Gastrocnemius medialis (tissue), 4 donors: ENCODE measurements around the gene GPER1. TPM values are rescaled to one million over a fixed set of nuclear protein-coding genes. Genes with fewer than 3 reads are reported as not detected.

ENCODE experiments used
- ATAC-seq, 2 donors: fragments of 150-250 bp; one replicate each; pipeline ENCODE4 v1.9.1; 2016
- DNase-seq, 2 donors: peaks; one replicate each; pipeline ENCODE4 v3.0.0-alpha.2; 2019
- H3K27ac ChIP-seq, 4 donors: fragments of 200-600 bp; sonication (generic); 1 replicate in 1 of 4; 2 replicates in 3 of 4; pipeline ENCODE4 v1.5.1; 2016 to 2018; ENCODE audit warnings: mild to moderate bottlenecking in 2 of 4, moderate library complexity in 1 of 4
- H3K27me3 ChIP-seq, 3 donors: fragments of 200-600 bp; sonication (generic) in 2 of 3; 1 replicate in 1 of 3; 2 replicates in 2 of 3; pipeline versions ENCODE4 v1.5.1 to v1.6.0; 2016 to 2019; ENCODE audit warnings: mild to moderate bottlenecking in 1 of 3, moderate library complexity in 1 of 3
- H3K36me3 ChIP-seq, 2 donors: fragments of 200-600 bp; sonication (generic) in 1 of 2; one replicate each; pipeline ENCODE4 v1.5.1; 2017 to 2018
- H3K4me1 ChIP-seq, 2 donors: fragments of 200-600 bp; sonication (generic) in 1 of 2; one replicate each; pipeline ENCODE4 v1.5.1; 2016 to 2017; ENCODE audit warnings: mild to moderate bottlenecking in 2 of 2
- H3K4me3 ChIP-seq, 4 donors: fragments of 200-600 bp; sonication (generic) in 3 of 4; 1 replicate in 1 of 4; 2 replicates in 3 of 4; pipeline ENCODE4 v1.5.1; 2016 to 2019; ENCODE audit warnings: mild to moderate bottlenecking in 2 of 4
- H3K9me3 ChIP-seq, 3 donors: fragments of 200-600 bp; sonication (generic) in 2 of 3; 1 replicate in 1 of 3; 2 replicates in 2 of 3; pipeline ENCODE4 v1.5.1; 2016 to 2019
- CTCF ChIP-seq, 5 experiments: fragments of 450-650 bp in 3 of 5; fragments of 200-600 bp in 2 of 5; sonication (generic) in 2 of 5; IDR thresholded peaks in 4 of 5; conservative IDR thresholded peaks in 1 of 5; 1 replicate in 4 of 5; 2 replicates in 1 of 5; pipeline ENCODE4 v1.5.1; 2016 to 2019; ENCODE audit warnings: antibody characterized with exemption in 5 of 5, mild to moderate bottlenecking in 3 of 5, moderate library complexity in 3 of 5
- POLR2A ChIP-seq, 2 donors: fragments of 450-650 bp; IDR thresholded peaks; one replicate each; pipeline ENCODE4 v1.6.1; 2017; ENCODE audit warnings: antibody characterized with exemption in 2 of 2, mild to moderate bottlenecking in 2 of 2, moderate library complexity in 2 of 2
- in situ Hi-C, 4 donors: fragments of 200-750 bp; cut with MboI; loops; one replicate each; pipeline versions ENCODE4 v1.15.0 to v1.8.0; 2017; ENCODE audit warnings: low sequenced_read_pairs in 4 of 4
- intact Hi-C: fragments of 100-400 bp; cut with DNase I; formaldehyde crosslinking; loops from one replicate; pipeline ENCODE4 v1.15.1; 2023; ENCODE audit warnings: low total_unique reads
- total RNA-seq, 4 donors: library from RNA; depleted of rRNA; stranded (reverse); fragments of >200 nt; gene quantifications; one replicate each; pipeline versions ENCODE4 v1.1.0 to v1.2.3, GENCODE V29; 2016

GPER1 gene
- total RNA-seq, 4 donors from 2014 or later, result 0.92 to 3.2 (median 2.1) TPM

- DNase-seq (no peak), ATAC-seq (no peak)
- intact Hi-C loops (no loop called here), in situ Hi-C loops (no loop called here)
- peaks cover 2% of the 10 kb centered on the region in 2 donors for H3K4me1 ChIP-seq
- no peaks in the 10 kb centered on the region for H3K36me3 ChIP-seq
- TF ChIP-seq POLR2A (IDR thresholded peaks at IDR 0.05) (no peak), CTCF (IDR thresholded peaks at IDR 0.05 in 4 of 5, conservative IDR thresholded peaks at IDR 0.05 in 1 of 5) (no peak)
- no peak overlapping the region for H3K4me3 ChIP-seq
- no peaks in the 10 kb centered on the region for H3K27me3 ChIP-seq
- H3K27ac ChIP-seq, result no peak overlapping the region
- no peaks in the 10 kb centered on the region for H3K9me3 ChIP-seq
These were observed 43.8 kb downstream of the GPER1 start for GRCh38 chr7:1131471-1132265.

- Histone ChIP-seq H3K4me3 (no peak overlapping the region), H3K27ac (no peak overlapping the region), H3K9me3 (no peaks in the 10 kb centered on the region), H3K36me3 (no peaks in the 10 kb centered on the region), H3K27me3 (no peaks in the 10 kb centered on the region), H3K4me1 (peaks cover 11 to 17% of the 10 kb centered on the region in 2 donors)
- in situ Hi-C loops (no loop called here), intact Hi-C loops (no loop called here)
- ATAC-seq, result no peak
- no peak for TF ChIP-seq CTCF (IDR thresholded peaks at IDR 0.05 in 4 of 5, conservative IDR thresholded peaks at IDR 0.05 in 1 of 5)
- TF ChIP-seq POLR2A (IDR thresholded peaks at IDR 0.05), result no peak
- DNase-seq, result no peak
These were observed 47.0 kb downstream of the GPER1 start for GRCh38 chr7:1134951-1135350.

- Histone ChIP-seq H3K27ac (peak overlapping the region in 1 of 4 donors; percentile 87), H3K27me3 (no peaks in the 10 kb centered on the region), H3K9me3 (no peaks in the 10 kb centered on the region), H3K4me3 (peak overlapping the region; percentile 68 to 100 (median 90)), H3K36me3 (no peaks in the 10 kb centered on the region), H3K4me1 (peaks cover 11 to 17% of the 10 kb centered on the region in 2 donors)
- ATAC-seq (no peak), DNase-seq (no peak)
- intact Hi-C loops (no loop called here), in situ Hi-C loops (no loop called here)
- TF ChIP-seq CTCF (IDR thresholded peaks at IDR 0.05 in 4 of 5, conservative IDR thresholded peaks at IDR 0.05 in 1 of 5), result no peak
- no peak for TF ChIP-seq POLR2A (IDR thresholded peaks at IDR 0.05)
These were observed 49.1 kb downstream of the GPER1 start for GRCh38 chr7:1136841-1137516.

- no peak for DNase-seq
- peak overlapping the region; percentile 75 to 89 (median 84) for H3K27ac ChIP-seq
- no peaks in the 10 kb centered on the region for H3K36me3 ChIP-seq
- intact Hi-C loops (loop anchor here (1.0 kb wide), 1 partner anchor 23 kb away; the partner anchor contains the start of gene ZFAND2A), in situ Hi-C loops (no loop called here)
- peak; percentile 87 to 88 for ATAC-seq
- H3K4me3 ChIP-seq, result peak overlapping the region; percentile 68 to 100 (median 90)
- no peaks in the 10 kb centered on the region for H3K9me3 ChIP-seq
- TF ChIP-seq POLR2A (IDR thresholded peaks at IDR 0.05) (no peak), CTCF (IDR thresholded peaks at IDR 0.05 in 4 of 5, conservative IDR thresholded peaks at IDR 0.05 in 1 of 5) (no peak)
- H3K27me3 ChIP-seq, result no peaks in the 10 kb centered on the region
- peaks cover 11 to 17% of the 10 kb centered on the region in 2 donors for H3K4me1 ChIP-seq
These were observed 49.7 kb downstream of the GPER1 start for GRCh38 chr7:1137517-1138167.
